ENCODE measurements around the gene CLDN3.
"Not testable (repeated sequence)": the region's sequence is repeated elsewhere in the genome, so short reads cannot be mapped to it uniquely, and the experiment has no call there.

Gene CLDN3

GRCh38 chr7:73770002-73770859, at the start of gene CLDN3:
Gene CLDN3, minus strand, starts transcription at chr7:73770270. Its CDS starts 221 bp downstream, at chr7:73770049.
- peak; percentile 82 for DNase-seq

- no peak for DNase-seq
Measured at GRCh38 chr7:73817121-73817520, 47.1 kb upstream of the CLDN3 start.

GRCh38 chr7:73815436-73815835, 45.4 kb upstream of the CLDN3 start:
- no peak for DNase-seq

DNA sequence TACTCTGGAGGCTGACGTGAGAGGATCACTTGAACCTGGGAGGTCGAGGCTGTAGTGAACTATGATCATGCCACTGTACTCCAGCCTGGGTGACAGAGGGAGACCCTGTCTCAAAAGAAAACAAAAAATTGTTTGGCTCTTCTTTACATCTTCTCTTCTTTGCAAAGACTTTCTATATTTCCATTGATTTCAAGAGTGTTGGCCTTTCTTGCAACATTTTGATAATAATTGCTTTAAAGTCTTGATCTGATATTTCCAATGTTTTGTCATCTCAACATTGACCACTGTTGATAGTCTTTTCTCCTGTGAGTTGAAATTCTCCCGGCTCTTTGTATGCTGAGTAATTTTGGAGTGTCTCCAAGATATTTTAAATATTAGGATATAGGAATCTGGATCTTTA, 42.9 kb upstream of the CLDN3 start:
- DNase-seq: no peak

DNA sequence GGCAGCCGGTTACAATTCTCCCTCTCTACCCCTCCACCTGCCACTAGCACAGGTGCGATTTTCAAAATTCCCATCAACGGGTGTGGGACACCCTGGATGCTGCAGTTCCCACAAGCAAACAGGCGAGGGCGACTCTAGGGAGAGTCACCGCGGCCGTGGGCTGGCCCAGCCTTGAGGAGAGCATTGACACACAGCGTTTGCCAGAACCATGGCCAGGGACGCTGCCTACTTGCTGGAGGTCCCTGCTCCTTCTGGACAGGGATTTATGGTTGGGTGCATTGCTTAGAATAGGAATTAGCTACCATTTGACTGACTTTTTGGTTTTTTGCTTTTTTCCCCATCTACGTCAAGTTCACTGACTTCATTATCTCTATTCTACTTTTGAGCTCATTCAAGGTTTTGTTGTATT, 41.7 kb upstream of the CLDN3 start:
- peak; percentile 58 for DNase-seq

DNA sequence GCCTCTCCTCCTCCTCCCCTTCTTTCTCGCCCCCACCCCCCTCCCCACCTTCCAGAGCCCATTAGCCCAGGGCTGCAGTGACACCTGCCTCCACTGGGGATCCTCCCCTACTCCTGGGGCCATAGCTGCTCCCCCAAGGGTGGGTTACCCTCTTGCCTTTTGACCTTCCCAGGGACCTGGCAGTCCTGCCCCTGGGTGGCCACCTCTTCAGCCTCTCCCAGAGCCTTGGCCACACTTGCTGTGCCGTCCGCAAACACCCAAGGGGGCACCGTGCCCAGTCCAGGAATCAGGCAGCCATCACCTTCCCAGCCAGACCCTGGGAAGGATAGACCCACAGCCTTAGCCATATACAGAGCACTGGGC, 40.9 kb upstream of the CLDN3 start:
- DNase-seq: no peak

DNA sequence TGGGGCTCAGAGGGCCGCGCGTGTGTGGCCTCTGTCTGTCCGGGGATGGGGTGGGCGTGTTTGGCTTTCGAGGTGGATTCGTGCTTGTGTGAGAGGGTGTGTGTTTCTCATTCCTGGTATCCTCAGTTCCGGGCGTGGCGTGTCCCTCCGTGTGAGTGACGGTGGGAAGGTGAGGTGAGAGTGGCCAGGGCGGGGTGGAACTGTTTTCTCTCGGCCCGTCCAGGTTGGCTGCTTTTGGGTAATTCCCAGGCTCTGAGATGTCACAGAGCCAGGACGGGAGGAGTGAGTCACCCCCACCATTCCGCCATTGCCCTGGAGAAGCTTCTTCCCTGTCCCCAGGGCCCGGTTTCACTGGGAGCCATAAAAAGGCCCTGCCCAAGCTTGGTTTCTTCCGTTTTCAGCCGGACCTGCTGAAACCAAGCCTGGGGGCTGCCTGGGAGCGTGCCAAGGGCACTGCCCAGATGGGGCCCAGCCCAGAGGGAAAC, 39.4 kb upstream of the CLDN3 start:
- DNase-seq: no peak

DNA sequence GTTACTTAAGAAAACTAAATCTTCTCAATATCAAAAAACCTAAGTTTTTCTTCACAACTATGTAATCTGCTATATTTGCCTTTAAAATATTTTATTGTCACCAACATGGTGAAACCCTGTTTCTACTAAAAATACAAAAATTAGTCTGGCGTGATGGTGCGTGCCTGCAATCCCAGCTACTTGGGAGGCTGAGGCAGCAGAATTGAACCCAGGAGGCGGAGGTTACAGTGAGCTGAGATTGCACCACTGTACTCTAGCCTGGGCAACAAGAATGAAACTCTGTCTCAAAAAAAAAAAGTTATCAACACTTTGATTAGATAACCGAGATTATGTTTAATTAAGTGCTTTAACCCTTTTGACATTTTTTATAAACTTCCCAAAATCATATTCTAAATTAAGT, 32.4 kb upstream of the CLDN3 start:
- no peak for DNase-seq

GRCh38 chr7:73801577-73801976, 31.5 kb upstream of the CLDN3 start:
- no peak for DNase-seq

DNA sequence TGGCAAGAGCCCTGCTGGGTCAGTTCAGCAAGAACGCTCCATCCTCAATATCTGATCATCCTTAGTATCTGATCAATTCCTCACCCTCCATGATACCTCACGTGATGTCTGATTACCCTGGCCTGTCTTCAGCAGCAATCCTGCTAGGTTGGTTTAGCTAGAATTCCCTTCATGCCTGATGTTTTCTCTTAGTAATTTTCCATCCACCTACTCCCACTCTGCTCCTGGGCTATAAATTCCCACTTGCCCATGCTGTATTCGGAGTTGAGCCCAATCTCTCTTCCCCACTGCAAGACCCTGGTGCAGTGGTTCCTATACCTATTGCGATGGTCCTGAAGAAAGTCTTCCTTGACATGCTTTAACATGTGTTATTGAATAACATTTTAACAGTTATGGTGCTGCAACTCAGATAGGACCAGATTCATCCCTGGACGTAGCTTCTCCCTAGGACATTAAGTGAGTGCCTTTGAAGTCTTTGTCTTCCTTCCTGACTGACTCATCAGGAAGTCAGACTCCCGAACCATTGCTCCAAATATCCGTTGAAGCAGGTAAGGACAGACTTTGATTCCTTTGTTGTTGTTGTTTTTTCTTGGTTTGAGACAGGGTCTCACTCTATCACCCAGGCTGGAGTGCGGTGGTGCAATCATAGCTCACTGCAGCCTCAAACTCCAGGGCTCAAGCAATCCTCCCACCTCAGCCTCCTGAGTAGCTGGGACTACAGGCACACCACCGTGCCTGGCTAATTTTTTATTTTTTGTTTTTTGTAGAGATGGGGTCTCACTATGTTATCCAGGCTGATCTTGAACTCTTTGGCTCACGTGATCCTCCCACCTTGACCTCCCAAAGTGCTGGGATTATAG, 29.4 kb upstream of the CLDN3 start:
- DNase-seq: no peak

DNA sequence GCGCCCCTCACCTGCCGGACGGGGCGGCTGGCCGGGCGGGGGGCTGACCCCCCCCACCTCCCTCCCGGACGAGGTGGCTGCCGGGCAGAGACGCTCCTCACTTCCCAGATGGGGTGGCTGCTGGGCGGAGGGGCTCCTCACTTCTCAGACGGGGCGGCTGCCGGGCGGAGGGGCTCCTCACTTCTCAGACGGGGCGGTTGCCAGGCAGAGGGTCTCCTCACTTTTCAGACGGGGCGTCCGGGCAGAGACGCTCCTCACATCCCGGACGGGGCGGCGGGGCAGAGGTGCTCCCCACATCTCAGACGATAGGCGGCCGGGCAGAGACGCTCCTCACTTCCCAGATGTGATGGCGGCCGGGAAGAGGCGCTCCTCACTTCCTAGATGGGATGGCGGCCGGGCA, 27.1 kb upstream of the CLDN3 start:
- DNase-seq: not testable (repeated sequence)

GRCh38 chr7:73796656-73797055, 26.6 kb upstream of the CLDN3 start:
- not testable (repeated sequence) for DNase-seq

DNA sequence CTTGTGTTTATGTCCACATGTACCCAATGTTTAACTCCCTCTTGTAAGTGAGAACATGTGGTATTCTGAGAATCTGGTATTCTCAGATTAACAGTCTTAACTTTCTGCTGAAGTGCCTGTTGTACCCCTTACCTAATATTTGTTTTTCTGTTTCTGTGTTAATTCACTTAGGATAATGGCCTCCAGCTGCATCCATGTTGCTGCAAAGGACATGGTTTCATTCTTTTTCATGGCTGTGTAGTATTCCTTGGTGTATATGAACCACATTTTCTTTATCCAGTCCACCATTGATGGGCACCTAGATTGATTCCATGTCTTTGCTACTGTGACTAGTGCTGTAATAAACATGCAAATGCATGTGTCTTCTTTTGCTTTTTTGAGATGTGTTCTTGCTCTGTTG, 25.1 kb upstream of the CLDN3 start:
- DNase-seq: not testable (repeated sequence)

DNA sequence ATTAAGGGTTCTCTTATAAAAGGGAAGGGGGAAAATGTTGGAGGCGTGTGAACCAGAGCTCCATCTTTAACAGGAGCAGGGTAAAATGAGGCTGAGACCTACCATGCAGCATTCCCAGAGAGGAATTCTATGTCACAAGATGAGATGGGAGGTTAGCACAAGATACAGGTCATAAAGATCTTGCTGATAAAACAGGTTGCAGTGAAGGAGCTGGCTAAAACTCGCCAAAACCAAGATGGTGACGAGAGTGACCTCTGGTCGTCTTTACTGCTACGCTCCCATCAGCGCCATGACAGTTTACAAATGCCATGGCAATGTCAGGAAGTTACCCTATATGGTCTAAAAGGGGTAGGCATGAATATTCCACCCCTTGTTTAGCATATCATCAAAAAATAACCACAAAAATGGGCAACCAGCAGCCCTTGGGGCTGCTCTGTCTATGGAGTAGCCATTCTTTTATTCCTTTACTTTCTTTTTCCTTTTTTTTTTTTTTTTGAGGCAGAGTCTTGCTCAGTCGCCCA, 21.2 kb upstream of the CLDN3 start:
- not testable (repeated sequence) for DNase-seq

GRCh38 chr7:73789051-73789450, 19.0 kb upstream of the CLDN3 start:
- no peak for DNase-seq

GRCh38 chr7:73787786-73788048, 17.6 kb upstream of the CLDN3 start:
- DNase-seq: not testable (repeated sequence)

- no peak for DNase-seq
Measured at GRCh38 chr7:73786588-73786987, 16.5 kb upstream of the CLDN3 start.

DNA sequence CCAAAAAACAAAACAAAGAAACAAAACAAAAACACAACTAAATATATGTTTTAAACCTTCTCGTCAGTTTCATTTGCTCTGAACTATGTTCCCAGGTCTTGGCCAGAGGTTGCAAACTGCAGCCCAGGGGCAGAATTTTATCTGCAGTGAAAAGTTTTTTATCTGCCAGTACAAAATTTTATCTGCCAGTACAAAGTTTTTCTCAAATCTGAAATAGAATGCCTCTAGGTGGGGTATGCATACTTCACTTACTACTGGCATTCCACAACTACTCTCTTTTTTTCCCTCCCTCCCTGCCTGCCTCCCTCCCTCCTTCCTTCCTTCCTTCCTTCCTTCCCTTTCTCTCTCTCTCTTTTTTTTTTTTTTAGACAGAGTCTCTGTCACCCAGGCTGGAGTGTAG, 9.4 kb upstream of the CLDN3 start:
- no peak for DNase-seq

DNA sequence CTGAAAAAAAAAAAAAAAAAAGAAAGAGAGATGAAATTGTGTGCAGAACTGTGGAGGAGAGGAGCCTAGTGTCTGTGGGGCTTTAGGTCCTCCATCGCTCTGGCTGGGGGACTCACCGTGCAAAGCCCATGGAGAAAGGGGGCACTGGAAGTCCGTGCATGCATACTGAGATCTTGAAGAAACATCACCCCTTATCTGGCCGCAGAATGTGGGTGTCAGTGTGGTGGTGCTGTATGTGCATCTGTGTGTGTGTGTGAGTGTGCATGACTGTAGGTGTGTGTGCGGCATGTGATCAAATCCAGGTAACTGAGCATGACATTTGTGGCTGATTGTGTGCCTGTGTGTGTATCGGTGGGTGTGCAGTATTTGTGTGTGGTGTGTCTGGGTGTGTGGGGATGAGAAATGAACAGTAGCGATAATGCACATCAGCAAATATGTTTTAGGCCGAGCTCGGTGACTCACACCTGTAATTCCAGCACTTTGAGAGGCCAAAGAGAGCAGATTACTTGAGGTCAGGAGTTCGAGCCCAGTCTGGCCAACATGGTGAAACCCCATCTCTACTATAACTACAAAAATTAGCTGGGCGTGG, 8.8 kb upstream of the CLDN3 start:
- no peak for DNase-seq

DNA sequence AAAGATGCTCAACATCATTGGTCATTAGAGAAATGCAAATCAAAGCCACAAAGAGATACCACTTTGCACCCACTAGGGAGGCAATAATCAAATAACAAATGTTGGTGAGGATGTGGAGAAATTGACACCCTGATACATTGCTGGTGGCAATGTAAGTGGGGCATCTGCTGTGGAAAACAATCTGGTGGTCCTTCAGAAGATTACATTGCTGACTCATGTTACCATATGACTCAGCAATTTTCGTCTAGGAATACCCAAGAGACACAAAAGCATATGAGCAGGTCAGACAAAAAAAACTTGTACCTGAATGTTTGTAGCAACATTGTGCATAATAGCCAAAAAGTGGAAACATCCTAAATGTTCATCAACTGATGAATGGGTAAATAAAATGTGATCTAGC, 4.9 kb upstream of the CLDN3 start:
- no peak for DNase-seq

DNA sequence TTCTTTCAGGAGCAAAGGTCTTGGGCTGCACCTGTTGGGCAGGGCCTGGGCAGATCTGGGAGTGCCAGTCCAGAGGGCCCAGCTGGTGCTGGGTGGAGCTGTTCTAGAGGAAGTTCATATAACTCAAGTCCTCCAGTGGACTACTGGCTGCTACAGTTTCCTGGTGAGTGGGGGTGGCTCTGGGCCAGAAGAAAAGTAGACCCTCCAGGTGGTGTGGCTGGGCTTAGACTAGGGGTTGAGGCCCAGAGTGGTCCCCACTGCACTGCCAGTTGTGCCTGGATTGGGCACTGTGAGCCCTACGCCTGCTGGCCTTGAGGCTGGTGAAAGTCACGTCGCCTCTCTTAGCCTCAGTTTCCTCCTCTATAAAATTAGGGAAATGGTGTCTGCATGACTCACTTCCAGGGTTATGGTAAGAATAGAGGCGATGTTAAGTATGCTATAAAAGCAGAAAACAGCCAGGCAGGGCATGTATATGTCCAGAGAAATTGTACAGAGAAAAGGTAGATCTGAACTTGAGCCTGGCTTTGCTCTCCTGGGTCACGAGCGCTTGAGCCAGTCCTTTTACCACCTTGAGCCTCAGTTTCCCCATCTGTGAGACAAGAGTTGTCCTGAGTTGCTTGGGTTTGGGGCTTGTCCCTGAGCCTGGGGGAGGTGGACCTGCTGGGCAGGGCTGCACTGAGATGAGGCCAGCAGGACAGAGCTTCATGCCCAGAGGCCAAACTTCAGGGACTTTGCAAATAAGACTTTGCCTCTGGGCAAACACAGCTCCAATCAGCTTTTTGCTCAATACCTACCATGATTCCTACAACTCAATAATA, 3.8 kb upstream of the CLDN3 start:
- DNase-seq: no peak

- no peak for DNase-seq
Measured at GRCh38 chr7:73770860-73771670, 995 bp upstream of the CLDN3 start.

All from NCI-H2029 treated with DMSO at 0.1 percent for 48 hours (cell line).